K562 (cell line): ENCODE results near the gene BIRC7. TPM values are rescaled to one million over a fixed set of nuclear protein-coding genes. Genes with fewer than 3 reads are reported as not detected.
A peak's percentile ranks its signal among the peaks of the same experiment; 100 is the strongest.

Experiments
- ARID3A ChIP-seq: IDR thresholded peaks from 2 replicates; pipeline ENCODE4 v1.6.1; 2012; ENCODE audit warnings: low read depth, low read length, improper control_type of control experiment, borderline replicate concordance
- CHD2 ChIP-seq: IDR thresholded peaks from 2 replicates; pipeline ENCODE4 v1.6.1; 2011; ENCODE audit warnings: low read depth, low read length
- ETS1 ChIP-seq: conservative IDR thresholded peaks from 2 replicates; pipeline ENCODE4 v1.6.1; 2011; ENCODE audit warnings: low read depth, mild to moderate bottlenecking, low read length; ENCODE audit not compliant: control insufficient read depth
- EWSR1 ChIP-seq: fragments of 450-650 bp; IDR thresholded peaks from 2 replicates; pipeline ENCODE4 v1.6.1; 2018; ENCODE audit warnings: borderline replicate concordance, mild to moderate bottlenecking, low read depth, moderate library complexity; ENCODE audit not compliant: partially characterized antibody
- HOMEZ ChIP-seq: fragments of 250-450 bp; sonication (Bioruptor Pico); IDR thresholded peaks from 2 replicates; pipeline ENCODE4 v1.4.0; 2020; ENCODE audit warnings: mild to moderate bottlenecking, moderate library complexity
- ILF3 ChIP-seq: fragments of 450-650 bp; IDR thresholded peaks from 2 replicates; pipeline ENCODE4 v1.6.1; 2018; ENCODE audit warnings: antibody characterized with exemption, mild to moderate bottlenecking, moderate library complexity, borderline replicate concordance
- JUN ChIP-seq, 2 experiments: sonication (generic) in 1 of 2; formaldehyde crosslinking in 1 of 2; IDR thresholded peaks; 2 replicates each; pipeline versions ENCODE4 v1.6.1 to v1.8.0; 2012 to 2022; ENCODE audit warnings: borderline replicate concordance in 2 of 2, mild to moderate bottlenecking in 2 of 2, improper control_type of control experiment in 1 of 2, low read depth in 1 of 2, low read length in 1 of 2, missing genetic modification reagents in 1 of 2
- NR2C1 ChIP-seq, 2 experiments: fragments of 450-650 bp; IDR thresholded peaks; 2 replicates each; pipeline ENCODE4 v1.6.1; 2017; ENCODE audit warnings: mild to moderate bottlenecking in 2 of 2, antibody characterized with exemption in 1 of 2, inconsistent platforms in 1 of 2, missing compliant biosample characterization in 1 of 2, missing genetic modification characterization in 1 of 2
- PCBP2 ChIP-seq: fragments of 200-400 bp; formaldehyde crosslinking; IDR thresholded peaks from 2 replicates; pipeline ENCODE4 v1.6.1; 2018; ENCODE audit warnings: low read length, low read depth, mild to moderate bottlenecking, moderate library complexity; ENCODE audit not compliant: poor library complexity, severe bottlenecking
- PHB ChIP-seq: fragments of 250-450 bp; sonication (Bioruptor Pico); IDR thresholded peaks from 2 replicates; pipeline ENCODE4 v1.5.0; 2021
- POLR2A ChIP-seq: fragments of 450-650 bp; conservative IDR thresholded peaks from 2 replicates; pipeline ENCODE4 v1.6.1; 2016
- RFX1 ChIP-seq: fragments of 450-650 bp; IDR thresholded peaks from 2 replicates; pipeline ENCODE4 v1.6.1; 2016; ENCODE audit warnings: mild to moderate bottlenecking, moderate library complexity
- TBP ChIP-seq: optimal IDR thresholded peaks from 2 replicates; pipeline ENCODE3; 2011; ENCODE audit warnings: low read depth, low read length, improper control_type of control experiment
- ZNF263 ChIP-seq: sonication (generic); formaldehyde crosslinking; IDR thresholded peaks from 2 replicates; pipeline ENCODE4 v1.8.0; 2022; ENCODE audit warnings: mild to moderate bottlenecking, missing genetic modification reagents, borderline replicate concordance
- ZNF277 ChIP-seq: fragments of 250-450 bp; sonication (Bioruptor Pico); IDR thresholded peaks from 2 replicates; pipeline ENCODE4 v1.8.0; 2022; ENCODE audit warnings: inconsistent platforms, mild to moderate bottlenecking, moderate library complexity, borderline replicate concordance
- ZNF395 ChIP-seq: fragments of 200-800 bp; sonication (Bioruptor generic); IDR thresholded peaks from 2 replicates; pipeline ENCODE4 v1.6.1; 2017; ENCODE audit warnings: missing genetic modification characterization, missing compliant biosample characterization
- ZNF511 ChIP-seq: sonication (generic); formaldehyde crosslinking; IDR thresholded peaks from 2 replicates; pipeline ENCODE4 v1.8.0; 2022; ENCODE audit warnings: mild to moderate bottlenecking, missing genetic modification reagents
- polyA plus RNA-seq, 8 experiments: library from polyadenylated mRNA; depleted of rRNA in 4 of 8; stranded (reverse) in 5 of 8; unstranded in 3 of 8; fragments of >200 nt; fragmentation: Nextera tagmentation in 2 of 8; fragmentation: Illumina TruSeq in 1 of 8; extraction: Ambion mirVana in 2 of 8; extraction: Trizol in 1 of 8; gene quantifications; 2 replicates each; pipeline versions ENCODE4 v1.2.1 to v1.2.3, GENCODE V29; 2011 to 2014; ENCODE audit warnings: inconsistent platforms in 1 of 8, missing spikeins in 1 of 8
- total RNA-seq, 7 experiments: library from RNA; depleted of rRNA in 6 of 7; stranded (reverse); fragments of >200 nt in 6 of 7; fragmentation: Illumina TruSeq in 2 of 7; extraction: Trizol in 2 of 7; gene quantifications; 2 replicates each; pipeline versions ENCODE4 v1.2.1 to v1.2.3, GENCODE V29; 2011 to 2021; ENCODE audit warnings: low replicate concordance in 1 of 7

BIRC7 gene
- total and polyA plus RNA-seq, 9 of the 15 experiments (the other 6 are each of a cell fraction or from before 2014, with no cell fraction given), result 0.14 to 0.19 (median 0.16) TPM; not detected in 5

- TF ChIP-seq EWSR1 (no peak), ZNF277 (CRISPR knock-in tag) (no peak), POLR2A (peak; percentile 77), ILF3 (no peak), HOMEZ (0 out of 2 replicates have a peak, but pooled peaks have one; percentile 59), JUN (IDR thresholded peaks at IDR 0.05; ENCODE audit: borderline replicate concordance, low read depth, low read length) (no peak), JUN (CRISPR knock-in tag; IDR thresholded peaks at IDR 0.05; ENCODE audit: borderline replicate concordance) (no peak), ZNF511 (CRISPR knock-in tag) (peak; percentile 83), ZNF395 (peak; percentile 38; the same call in 1 of the 2 replicates), ZNF263 (CRISPR knock-in tag) (peak; percentile 68; the same call in 1 of the 2 replicates), ETS1 (no peak), RFX1 (no peak), NR2C1 (IDR thresholded peaks at IDR 0.05) (no peak), NR2C1 (tag; IDR thresholded peaks at IDR 0.05) (0 out of 2 replicates have a peak, but pooled peaks have one; percentile 17), CHD2 (peak; percentile 62; the same call in 1 of the 2 replicates), PHB (CRISPR knock-in tag) (no peak), ARID3A (no peak), TBP (peak; percentile 43), PCBP2 (no peak)
These were observed 19.5 kb upstream of the BIRC7 start, which contains the start of gene YTHDF1 (continued) for GRCh38 chr20:63216041-63216848.
